Measurements from ENCODE around the gene OR6X1. TPM values are rescaled to one million over a fixed set of nuclear protein-coding genes. Genes with fewer than 3 reads are reported as not detected.

OR6X1 gene
- total and polyA plus RNA-seq, 2 experiments from 2014 or later: not detected

GRCh38 chr11:123741159-123742030 lies 12.9 kb downstream of the OR6X1 start, which contains the start of gene ZNF202:
TSS of gene ZNF202 (minus strand) at chr11:123741660. CDS start at chr11:123730888, 10,772 bp downstream.
- peak; percentile 97 for DNase-seq (ENCODE audit: low spot score)
- H3K27me3 ChIP-seq (ENCODE audit: insufficient read depth): no peaks in the 10 kb centered on the region
- H3K9me3 Mint-ChIP-seq: peaks cover 26% of the 10 kb centered on the region
- no peaks in the 10 kb centered on the region; the same call in 1 of the 3 replicates for H3K36me3 Mint-ChIP-seq (ENCODE audit: low read depth)
- peaks cover 14% of the 10 kb centered on the region; the same call in 1 of the 2 replicates for H4K20me1 ChIP-seq (replicated peaks; ENCODE audit: insufficient read depth)
- no peak within 1 kb of the TSS for H2AFZ ChIP-seq
- peak; percentile 88 for ATAC-seq
- H3K9me2 ChIP-seq (ENCODE audit: insufficient read depth): peaks cover 3% of the 10 kb centered on the region; the same call in 1 of the 2 replicates
- TF ChIP-seq CTCF (conservative IDR thresholded peaks at IDR 0.05; ENCODE audit: low read depth in 2 of 2): no peak; a peak in 1 of 4 replicates
- no peak for TF ChIP-seq NANOG (IDR thresholded peaks at IDR 0.05; ENCODE audit: borderline replicate concordance)
- no peak for TF ChIP-seq ZNF331 (CRISPR knock-in tag; IDR thresholded peaks at IDR 0.05; ENCODE audit: low read depth)
- peak; percentile 55 for TF ChIP-seq POLR2AphosphoS5 (IDR thresholded peaks at IDR 0.05; ENCODE audit: low read depth)
- TF ChIP-seq CREB1 (CRISPR knock-in tag; IDR thresholded peaks at IDR 0.05; ENCODE audit: low read depth): no peak
- no peak for TF ChIP-seq REST (IDR thresholded peaks at IDR 0.05; ENCODE audit: unreplicated experiment)
- TF ChIP-seq STAT1 (IDR thresholded peaks at IDR 0.05; ENCODE audit: unreplicated experiment): no peak
- TF ChIP-seq ETS1 (IDR thresholded peaks at IDR 0.05): peak; percentile 70; the same call in 1 of the 2 replicates
- peaks cover 45% of the 10 kb centered on the region for H3K4me1 ChIP-seq (ENCODE audit: insufficient read depth)
- H3F3A ChIP-seq (replicated peaks; ENCODE audit: low read depth): 0 out of 2 replicates have a peak, but pooled peaks cover 5% of the 10 kb centered on the region
- peaks cover 50% of the 10 kb centered on the region for H3K4me1 Mint-ChIP-seq
- peak within 1 kb of the TSS; percentile 84 for H3K4me3 Mint-ChIP-seq
- peak within 1 kb of the TSS; percentile 96 for H3K27ac Mint-ChIP-seq
- H3K4me3 ChIP-seq: peak within 1 kb of the TSS; percentile 61
- peak within 1 kb of the TSS; percentile 99 for H3K27ac ChIP-seq (ENCODE audit: low read depth)
- H3K4me2 ChIP-seq: peak within 1 kb of the TSS; percentile 86
- H3K36me3 ChIP-seq (ENCODE audit: insufficient read depth): peaks cover 26% of the 10 kb centered on the region
- H3K79me2 ChIP-seq (replicated peaks; ENCODE audit: insufficient read depth): peaks cover 48% of the 10 kb centered on the region
- peaks cover 17% of the 10 kb centered on the region for H3K27me3 Mint-ChIP-seq (ENCODE audit: insufficient read depth, low read depth, poor library complexity)

Data from GM23338 (cell line).